SK-N-SH (cell line): ENCODE data around the gene PPFIBP2. TPM values are rescaled to one million over a fixed set of nuclear protein-coding genes. Genes with fewer than 3 reads are reported as not detected.
A peak's percentile ranks its signal among the peaks of the same experiment; 100 is the strongest.

Source experiments
- CTCF ChIA-PET: fragments of 300-600, 350-600 bp; formaldehyde crosslinking; extraction: SDS; loops from one replicate; lab custom pipeline; 2021; lab: Yijun Ruan, JAX
- POLR2A ChIA-PET: fragments of 350-600 bp; sonication (Branson Sonifier 250); formaldehyde crosslinking; extraction: SDS; loops from one replicate; lab custom pipeline; 2020; ENCODE audit warnings: antibody characterized with exemption, inconsistent platforms; lab: Yijun Ruan, JAX
- DNase-seq: peaks from one replicate; pipeline ENCODE4 v3.0.0; 2012
- H2AFZ ChIP-seq: fragments of 200-600 bp; sonication (generic); 2 replicates; pipeline ENCODE4 v1.8.1; 2016; ENCODE audit warnings: antibody characterized with exemption, mild to moderate bottlenecking, low read depth
- H3F3A ChIP-seq: fragments of 200-600 bp; sonication (generic); replicated peaks from 2 replicates; pipeline ENCODE3; 2016; ENCODE audit warnings: antibody characterized with exemption, mild to moderate bottlenecking; ENCODE audit not compliant: insufficient read depth
- H3K27ac ChIP-seq, 2 experiments: fragments of 200-500 bp in 1 of 2; fragments of 200-600 bp in 1 of 2; sonication (Bioruptor generic) in 1 of 2; sonication (generic), shearing (Covaris generic) in 1 of 2; 2 replicates each; pipeline versions ENCODE4 v1.5.1 to v1.6.1; 2014 to 2016; ENCODE audit warnings: low read depth in 2 of 2, inconsistent platforms in 1 of 2, low read length in 1 of 2, mild to moderate bottlenecking in 1 of 2, mixed read lengths in 1 of 2
- H3K27me3 ChIP-seq: fragments of 200-600 bp; sonication (generic), shearing (Covaris generic); 2 replicates; pipeline ENCODE4 v1.6.1; 2016; ENCODE audit warnings: mixed run types; ENCODE audit not compliant: insufficient read depth
- H3K36me3 ChIP-seq, 2 experiments: fragments of 200-500 bp in 1 of 2; fragments of 200-600 bp in 1 of 2; sonication (Bioruptor generic) in 1 of 2; sonication (generic) in 1 of 2; replicated peaks in 1 of 2; 2 replicates each; pipeline versions ENCODE3 to v1.5.1; 2014 to 2016; ENCODE audit warnings: low read length in 1 of 2, mild to moderate bottlenecking in 1 of 2; ENCODE audit not compliant: insufficient read depth in 2 of 2, control insufficient read depth in 1 of 2
- H3K4me1 ChIP-seq, 2 experiments: fragments of 200-500 bp in 1 of 2; fragments of 200-600 bp in 1 of 2; sonication (Bioruptor generic) in 1 of 2; sonication (generic), shearing (Covaris generic) in 1 of 2; 2 replicates each; pipeline versions ENCODE4 v1.5.1 to v1.6.1; 2014 to 2016; ENCODE audit warnings: low read depth in 1 of 2, low read length in 1 of 2, mixed run types in 1 of 2; ENCODE audit not compliant: insufficient read depth in 2 of 2, control insufficient read depth in 1 of 2
- H3K4me2 ChIP-seq: fragments of 200-600 bp; sonication (generic), shearing (Covaris generic); 2 replicates; pipeline ENCODE4 v1.6.1; 2017; ENCODE audit warnings: mixed run types
- H3K4me3 ChIP-seq, 2 experiments: fragments of 200-500 bp in 1 of 2; fragments of 200-600 bp in 1 of 2; sonication (Bioruptor generic) in 1 of 2; sonication (generic), shearing (Covaris generic) in 1 of 2; 2 replicates each; pipeline versions ENCODE4 v1.5.1 to v1.8.1; 2014 to 2016; ENCODE audit warnings: low read depth in 2 of 2, inconsistent platforms in 1 of 2, low read length in 1 of 2, mild to moderate bottlenecking in 1 of 2, mixed read lengths in 1 of 2, moderate library complexity in 1 of 2
- H3K79me2 ChIP-seq: fragments of 200-600 bp; sonication (generic); 2 replicates; pipeline ENCODE4 v1.8.1; 2017; ENCODE audit warnings: mild to moderate bottlenecking; ENCODE audit not compliant: insufficient read depth
- H3K9ac ChIP-seq: fragments of 200-600 bp; sonication (generic); 2 replicates; pipeline ENCODE4 v1.6.1; 2017; ENCODE audit warnings: mixed run types
- H3K9me2 ChIP-seq: fragments of 200-600 bp; sonication (generic); 2 replicates; pipeline ENCODE4 v1.6.1; 2017; ENCODE audit warnings: mixed run types
- H3K9me3 ChIP-seq: fragments of 200-600 bp; sonication (generic); 2 replicates; pipeline ENCODE4 v1.6.1; 2017; ENCODE audit warnings: mixed run types, mild to moderate bottlenecking, moderate library complexity
- H4K20me1 ChIP-seq: fragments of 200-600 bp; sonication (generic); 2 replicates; pipeline ENCODE4 v1.6.1; 2017; ENCODE audit warnings: mild to moderate bottlenecking, mixed run types; ENCODE audit not compliant: insufficient read depth
- ELF1 ChIP-seq: IDR thresholded peaks from 2 replicates; pipeline ENCODE4 v1.4.0; 2012
- EZH2phosphoT487 ChIP-seq: fragments of 200-600 bp; sonication (generic); IDR thresholded peaks from 2 replicates; pipeline ENCODE4 v1.6.1; 2017; ENCODE audit warnings: low read depth, mixed run types, mild to moderate bottlenecking, antibody characterized with exemption, moderate library complexity, borderline replicate concordance
- FOXM1 ChIP-seq: IDR thresholded peaks from 2 replicates; pipeline ENCODE4 v1.4.0; 2012; ENCODE audit warnings: low read depth, mild to moderate bottlenecking
- GABPA ChIP-seq: IDR thresholded peaks from 2 replicates; pipeline ENCODE4 v1.4.0; 2012; ENCODE audit warnings: low read depth, mild to moderate bottlenecking
- MEF2A ChIP-seq: IDR thresholded peaks from 2 replicates; pipeline ENCODE4 v1.4.0; 2012; ENCODE audit warnings: low read depth, borderline replicate concordance
- MXI1 ChIP-seq: IDR thresholded peaks from 2 replicates; pipeline ENCODE4 v1.6.1; 2012; ENCODE audit warnings: mild to moderate bottlenecking, low read depth, low read length, improper control_type of control experiment
- NFIC ChIP-seq: IDR thresholded peaks from 2 replicates; pipeline ENCODE4 v1.4.0; 2012; ENCODE audit warnings: borderline replicate concordance
- POLR2AphosphoS5 ChIP-seq: IDR thresholded peaks from 2 replicates; pipeline ENCODE4 v1.6.1; 2012; ENCODE audit warnings: low read depth, low read length
- RAD21 ChIP-seq: IDR thresholded peaks from 2 replicates; pipeline ENCODE4 v1.6.1; 2012; ENCODE audit warnings: mild to moderate bottlenecking, low read length
- RCOR1 ChIP-seq: fragments of 150-350 bp; IDR thresholded peaks from 2 replicates; pipeline ENCODE4 v1.6.1; 2017; ENCODE audit warnings: antibody characterized with exemption, low read length
- RFX5 ChIP-seq: IDR thresholded peaks from 2 replicates; pipeline ENCODE4 v1.6.1; 2012; ENCODE audit warnings: mild to moderate bottlenecking, improper control_type of control experiment, low read length
- RXRA ChIP-seq: IDR thresholded peaks from 2 replicates; pipeline ENCODE4 v1.4.0; 2012; ENCODE audit warnings: low read depth, mild to moderate bottlenecking, borderline replicate concordance
- SIN3A ChIP-seq: IDR thresholded peaks from 2 replicates; pipeline ENCODE4 v1.6.1; 2012; ENCODE audit warnings: low read depth, mild to moderate bottlenecking, low read length, moderate library complexity, borderline replicate concordance
- SMC3 ChIP-seq: IDR thresholded peaks from 2 replicates; pipeline ENCODE4 v1.6.1; 2012; ENCODE audit warnings: low read depth, low read length, improper control_type of control experiment
- TAF1 ChIP-seq: IDR thresholded peaks from 2 replicates; pipeline ENCODE4 v1.6.1; 2012; ENCODE audit warnings: low read depth, mild to moderate bottlenecking, low read length, moderate library complexity, borderline replicate concordance
- TCF12 ChIP-seq: IDR thresholded peaks from 2 replicates; pipeline ENCODE4 v1.4.0; 2012
- YY1 ChIP-seq: IDR thresholded peaks from 2 replicates; pipeline ENCODE4 v1.4.0; 2012; ENCODE audit warnings: low read depth, mild to moderate bottlenecking
- WGBS: methylation state at CpG from one replicate; pipeline ENCODE4 v1.1.6; 2017; ENCODE audit warnings: low lambda C conversion rate; 5-methylcytosine and 5-hydroxymethylcytosine counted together
- polyA plus RNA-seq, 3 experiments: library from polyadenylated mRNA; depleted of rRNA; stranded (reverse); fragments of >200 nt; gene quantifications; 2 replicates each; pipeline ENCODE4 v1.2.3, GENCODE V29; 2012
- TF ChIP-seq, protein P1 (sequence below): IDR thresholded peaks from 2 replicates; pipeline ENCODE4 v1.4.0; 2012; ENCODE audit warnings: low read depth, borderline replicate concordance
- TF ChIP-seq, protein P2 (sequence below): IDR thresholded peaks from 2 replicates; pipeline ENCODE4; 2012
- TF ChIP-seq, protein P3 (sequence below): fragments of 150-350 bp; IDR thresholded peaks from 2 replicates; pipeline ENCODE4 v1.6.1; 2016; ENCODE audit warnings: mild to moderate bottlenecking, low read depth, low read length

The PPFIBP2 gene
- polyA plus RNA-seq, 1 of the 3 experiments (the other 2 are of a cell fraction) = 0.67 TPM

DNA sequence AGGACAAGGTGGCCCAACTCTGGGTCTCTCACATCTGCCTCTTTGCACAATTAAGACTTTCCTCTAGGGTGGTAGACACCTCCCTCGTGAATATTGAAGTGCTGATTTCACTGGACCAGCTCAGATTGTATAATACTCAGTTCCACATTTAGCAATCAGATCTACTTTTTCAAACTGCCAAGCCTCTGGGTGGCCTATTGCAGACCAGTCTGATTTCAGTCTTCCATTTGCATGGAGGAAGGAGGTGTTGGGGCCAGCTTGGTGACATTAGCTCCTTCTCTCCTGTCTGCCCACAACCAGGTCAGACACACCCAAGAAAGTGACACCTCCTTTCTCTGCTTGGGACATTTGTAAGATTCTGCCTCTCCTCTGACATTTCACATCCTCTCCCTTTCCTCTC is 78.2 kb downstream of the PPFIBP2 start:
- no peaks in the 10 kb centered on the region for H3K9me3 ChIP-seq
- H3F3A ChIP-seq = no peaks in the 10 kb centered on the region
- no peak overlapping the region for H2AFZ ChIP-seq
- H4K20me1 ChIP-seq = no peaks in the 10 kb centered on the region
- no peaks in the 10 kb centered on the region for H3K79me2 ChIP-seq
- no peak overlapping the region for H3K4me2 ChIP-seq
- CTCF ChIA-PET = interaction anchor here (0.7 to 5.0 kb wide), 3 partner anchors 21 to 74 kb away, joined by 3 to 20 read pairs (median 6); no protein-coding TSS in a partner anchor
- H3K9me2 ChIP-seq = no peaks in the 10 kb centered on the region
- no peak for DNase-seq
- H3K4me3 ChIP-seq = no peak overlapping the region
- no peaks in the 10 kb centered on the region for H3K36me3 ChIP-seq
- no peaks in the 10 kb centered on the region for H3K27me3 ChIP-seq
- H3K9ac ChIP-seq = no peak overlapping the region
- TF ChIP-seq YY1 (no peak), MEF2A (no peak), NFIC (no peak), TCF12 (no peak), EZH2phosphoT487 (no peak), SMC3 (no peak), ELF1 (no peak), FOXM1 (no peak), TAF1 (no peak), RXRA (no peak)
- TF ChIP-seq, protein P1, sequence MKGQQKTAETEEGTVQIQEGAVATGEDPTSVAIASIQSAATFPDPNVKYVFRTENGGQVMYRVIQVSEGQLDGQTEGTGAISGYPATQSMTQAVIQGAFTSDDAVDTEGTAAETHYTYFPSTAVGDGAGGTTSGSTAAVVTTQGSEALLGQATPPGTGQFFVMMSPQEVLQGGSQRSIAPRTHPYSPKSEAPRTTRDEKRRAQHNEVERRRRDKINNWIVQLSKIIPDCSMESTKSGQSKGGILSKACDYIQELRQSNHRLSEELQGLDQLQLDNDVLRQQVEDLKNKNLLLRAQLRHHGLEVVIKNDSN = no peak
- TF ChIP-seq, protein P2, sequence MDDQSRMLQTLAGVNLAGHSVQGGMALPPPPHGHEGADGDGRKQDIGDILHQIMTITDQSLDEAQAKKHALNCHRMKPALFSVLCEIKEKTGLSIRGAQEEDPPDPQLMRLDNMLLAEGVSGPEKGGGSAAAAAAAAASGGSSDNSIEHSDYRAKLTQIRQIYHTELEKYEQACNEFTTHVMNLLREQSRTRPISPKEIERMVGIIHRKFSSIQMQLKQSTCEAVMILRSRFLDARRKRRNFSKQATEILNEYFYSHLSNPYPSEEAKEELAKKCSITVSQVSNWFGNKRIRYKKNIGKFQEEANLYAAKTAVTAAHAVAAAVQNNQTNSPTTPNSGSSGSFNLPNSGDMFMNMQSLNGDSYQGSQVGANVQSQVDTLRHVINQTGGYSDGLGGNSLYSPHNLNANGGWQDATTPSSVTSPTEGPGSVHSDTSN = no peak
- H3K27ac ChIP-seq = no peak overlapping the region; a peak in 1 of 4 replicates
- 17% methylated on average over 1 of the region's 1 CpG for WGBS
- H3K4me1 ChIP-seq = peaks cover 0 to 17% of the 10 kb centered on the region in 2 experiments; a peak in 2 of 4 replicates
- POLR2A ChIA-PET = no interaction called here

DNA sequence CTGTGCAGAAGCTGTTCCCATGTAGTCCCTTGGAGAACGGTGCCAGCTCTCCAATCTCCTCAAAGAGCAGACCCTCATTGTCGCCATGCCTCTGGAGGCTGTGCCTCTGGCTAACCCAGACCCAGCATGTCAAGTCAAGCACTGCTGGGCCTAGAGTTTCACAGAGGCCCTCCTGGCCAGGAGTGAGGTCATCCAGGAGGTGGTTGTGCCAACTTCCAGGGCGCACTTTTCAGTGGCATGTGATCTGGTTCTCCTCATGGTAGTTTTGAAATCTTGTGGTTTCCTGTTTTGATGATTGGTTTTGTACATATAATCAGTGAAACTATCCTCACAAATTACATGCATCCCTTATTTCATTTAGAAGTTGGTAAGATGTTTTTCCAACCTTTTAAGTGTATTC is 78.9 kb downstream of the PPFIBP2 start:
- Histone ChIP-seq H4K20me1 (no peaks in the 10 kb centered on the region), H3K9me3 (no peaks in the 10 kb centered on the region), H3K79me2 (no peaks in the 10 kb centered on the region), H3K4me1 (peaks cover 0 to 17% of the 10 kb centered on the region in 2 experiments; a peak in 2 of 4 replicates), H3K9ac (no peak overlapping the region), H2AFZ (no peak overlapping the region), H3K4me3 (no peak overlapping the region), H3K27me3 (no peaks in the 10 kb centered on the region), H3K36me3 (no peaks in the 10 kb centered on the region), H3K9me2 (no peaks in the 10 kb centered on the region), H3K27ac (peak overlapping the region in 1 of 2 experiments; percentile 47; a peak in 2 of 4 replicates)
- ChIA-PET POLR2A (no interaction called here), CTCF (interaction anchor here (0.7 to 5.0 kb wide), 3 partner anchors 21 to 73 kb away, joined by 3 to 20 read pairs (median 6); no protein-coding TSS in a partner anchor)
- no peak for DNase-seq
- no peak for TF ChIP-seq SIN3A
- no peak for TF ChIP-seq RAD21
- no peak for TF ChIP-seq SMC3
- no peak for TF ChIP-seq ELF1
- TF ChIP-seq, protein P3, sequence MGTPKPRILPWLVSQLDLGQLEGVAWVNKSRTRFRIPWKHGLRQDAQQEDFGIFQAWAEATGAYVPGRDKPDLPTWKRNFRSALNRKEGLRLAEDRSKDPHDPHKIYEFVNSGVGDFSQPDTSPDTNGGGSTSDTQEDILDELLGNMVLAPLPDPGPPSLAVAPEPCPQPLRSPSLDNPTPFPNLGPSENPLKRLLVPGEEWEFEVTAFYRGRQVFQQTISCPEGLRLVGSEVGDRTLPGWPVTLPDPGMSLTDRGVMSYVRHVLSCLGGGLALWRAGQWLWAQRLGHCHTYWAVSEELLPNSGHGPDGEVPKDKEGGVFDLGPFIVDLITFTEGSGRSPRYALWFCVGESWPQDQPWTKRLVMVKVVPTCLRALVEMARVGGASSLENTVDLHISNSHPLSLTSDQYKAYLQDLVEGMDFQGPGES = no peak
- TF ChIP-seq RFX5 = no peak
- TF ChIP-seq GABPA = no peak
- no peak for TF ChIP-seq EZH2phosphoT487
- no peak for TF ChIP-seq MEF2A
- TF ChIP-seq TCF12 = peak; percentile 65
- TF ChIP-seq POLR2AphosphoS5 = peak; percentile 26; the same call in 1 of the 2 replicates
- TF ChIP-seq, protein P2 = 0 out of 2 replicates have a peak, but pooled peaks have one; percentile 5
- no peak for TF ChIP-seq RCOR1
- TF ChIP-seq, protein P1 = no peak
- no peak for TF ChIP-seq MXI1
- TF ChIP-seq YY1 = no peak
- peak; percentile 11; the same call in 1 of the 2 replicates for TF ChIP-seq NFIC
- TF ChIP-seq, all 33 proteins: peak for 4
- Histone ChIP-seq H3K4me2 (no peak overlapping the region), H3F3A (no peaks in the 10 kb centered on the region)
- WGBS = 52% methylated on average over 3 of the region's 3 CpGs
